T-helper 1 cell treated with Interleukin-12 subunit alpha and Interleukin-12 subunit beta and Interleukin-4 antibody, amounts not matched to agents 30 ng/mL and 1 ng/mL, for 36 hours (primary cell): ENCODE results near the gene LRRK1. TPM values are rescaled to one million over a fixed set of nuclear protein-coding genes. Genes with fewer than 3 reads are reported as not detected.

Source experiments
- intact Hi-C: fragments of 100-400 bp; cut with micrococcal nuclease; formaldehyde crosslinking; loops from one replicate; pipeline ENCODE4 v1.15.1; 2024
- total RNA-seq: library from RNA; stranded (reverse); gene quantifications from 2 replicates; pipeline ENCODE4 v1.2.3, GENCODE V29; 2022

LRRK1 gene
- total RNA-seq, 1 donor from 2014 or later = 0.86 TPM

- intact Hi-C loops = no loop called here
Observed at GRCh38 chr15:100890051-100890720, 29.0 kb upstream of the LRRK1 start.

GRCh38 chr15:100890850-100891249, 28.3 kb upstream of the LRRK1 start:
- intact Hi-C loops = no loop called here

GRCh38 chr15:100891307-100892012, 27.7 kb upstream of the LRRK1 start:
- intact Hi-C loops = no loop called here

- intact Hi-C loops = no loop called here
Observed at GRCh38 chr15:100892013-100892355, 27.2 kb upstream of the LRRK1 start.

GRCh38 chr15:100893261-100893963, 25.7 kb upstream of the LRRK1 start:
- intact Hi-C loops = no loop called here

GRCh38 chr15:100893964-100894295, 25.2 kb upstream of the LRRK1 start:
- intact Hi-C loops = no loop called here

GRCh38 chr15:100895721-100896120, 23.4 kb upstream of the LRRK1 start:
- intact Hi-C loops = no loop called here

- intact Hi-C loops = no loop called here
Observed at GRCh38 chr15:100897221-100898151, 21.7 kb upstream of the LRRK1 start.

- intact Hi-C loops = no loop called here
Observed at GRCh38 chr15:100898152-100898490, 21.0 kb upstream of the LRRK1 start.

GRCh38 chr15:100898661-100899462, 20.3 kb upstream of the LRRK1 start:
- intact Hi-C loops = no loop called here

- intact Hi-C loops = no loop called here
Observed at GRCh38 chr15:100899601-100900000, 19.6 kb upstream of the LRRK1 start.

GRCh38 chr15:100900136-100900794, 18.9 kb upstream of the LRRK1 start:
- intact Hi-C loops = no loop called here

GRCh38 chr15:100900795-100901169, 18.4 kb upstream of the LRRK1 start:
- intact Hi-C loops = no loop called here

- intact Hi-C loops = no loop called here
Observed at GRCh38 chr15:100901296-100901695, 17.9 kb upstream of the LRRK1 start.

- intact Hi-C loops = no loop called here
Observed at GRCh38 chr15:100901702-100902435, 17.3 kb upstream of the LRRK1 start.

- intact Hi-C loops = no loop called here
Observed at GRCh38 chr15:100902436-100903167, 16.6 kb upstream of the LRRK1 start.

- intact Hi-C loops = no loop called here
Observed at GRCh38 chr15:100903168-100903554, 16.0 kb upstream of the LRRK1 start.

- intact Hi-C loops = no loop called here
Observed at GRCh38 chr15:100905850-100906249, 13.3 kb upstream of the LRRK1 start.

GRCh38 chr15:100908466-100908865, 10.7 kb upstream of the LRRK1 start:
- intact Hi-C loops = no loop called here
